ENCODE data around the gene SUN5. TPM values are rescaled to one million over a fixed set of nuclear protein-coding genes. Genes with fewer than 3 reads are reported as not detected.

The SUN5 gene
- total RNA-seq, 4 donors from 2014 or later: not detected

DNA sequence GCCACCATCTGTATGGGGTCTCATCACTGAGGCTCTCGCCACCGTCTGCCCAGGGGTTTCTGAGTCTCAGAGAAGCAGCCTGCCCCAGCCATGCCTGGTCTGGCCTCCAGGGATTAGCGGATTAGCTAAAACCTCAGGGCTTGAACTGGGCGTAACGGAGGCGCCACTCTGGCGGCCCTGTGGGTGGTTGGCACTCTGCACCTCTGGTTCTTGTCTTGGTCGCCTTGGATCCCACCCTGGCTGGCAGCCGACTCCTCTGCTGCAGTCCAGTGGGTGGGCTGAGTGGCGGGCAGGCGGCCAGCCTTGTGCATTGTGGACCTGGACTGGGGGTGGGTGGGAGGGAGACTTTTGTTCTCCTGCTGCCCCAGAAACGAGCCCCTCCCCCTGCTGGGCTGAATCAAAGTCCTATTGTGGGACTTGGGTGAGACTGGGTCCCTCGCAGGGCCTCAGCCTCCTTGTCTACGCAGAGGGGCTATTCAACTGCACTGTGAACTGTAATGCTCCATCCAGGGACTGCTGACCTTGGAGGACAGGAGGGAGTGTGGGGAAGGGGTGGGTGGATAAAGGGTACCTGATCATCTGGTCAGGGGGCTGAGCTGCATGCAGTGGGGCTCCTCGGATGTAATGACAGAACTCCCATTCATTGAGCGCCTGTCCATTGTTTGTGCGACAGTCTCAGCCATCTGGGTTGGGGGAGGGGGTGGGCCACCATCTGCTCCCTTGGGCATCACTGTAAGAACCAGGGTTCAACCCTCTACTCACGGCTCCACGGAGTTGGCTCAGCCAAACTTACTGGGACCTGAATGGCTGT lies 23.9 kb downstream of the SUN5 start:
- TF ChIP-seq POLR2A (IDR thresholded peaks at IDR 0.05): no peak
- TF ChIP-seq, protein P1, sequence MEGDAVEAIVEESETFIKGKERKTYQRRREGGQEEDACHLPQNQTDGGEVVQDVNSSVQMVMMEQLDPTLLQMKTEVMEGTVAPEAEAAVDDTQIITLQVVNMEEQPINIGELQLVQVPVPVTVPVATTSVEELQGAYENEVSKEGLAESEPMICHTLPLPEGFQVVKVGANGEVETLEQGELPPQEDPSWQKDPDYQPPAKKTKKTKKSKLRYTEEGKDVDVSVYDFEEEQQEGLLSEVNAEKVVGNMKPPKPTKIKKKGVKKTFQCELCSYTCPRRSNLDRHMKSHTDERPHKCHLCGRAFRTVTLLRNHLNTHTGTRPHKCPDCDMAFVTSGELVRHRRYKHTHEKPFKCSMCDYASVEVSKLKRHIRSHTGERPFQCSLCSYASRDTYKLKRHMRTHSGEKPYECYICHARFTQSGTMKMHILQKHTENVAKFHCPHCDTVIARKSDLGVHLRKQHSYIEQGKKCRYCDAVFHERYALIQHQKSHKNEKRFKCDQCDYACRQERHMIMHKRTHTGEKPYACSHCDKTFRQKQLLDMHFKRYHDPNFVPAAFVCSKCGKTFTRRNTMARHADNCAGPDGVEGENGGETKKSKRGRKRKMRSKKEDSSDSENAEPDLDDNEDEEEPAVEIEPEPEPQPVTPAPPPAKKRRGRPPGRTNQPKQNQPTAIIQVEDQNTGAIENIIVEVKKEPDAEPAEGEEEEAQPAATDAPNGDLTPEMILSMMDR (IDR thresholded peaks at IDR 0.05): no peak
- intact Hi-C loops (cut with DNase I): no loop called here
- Histone ChIP-seq H3K4me1 (peaks cover 6 to 8% of the 10 kb centered on the region in 2 donors), H3K4me3 (replicated peaks in 1 of 3) (no peak overlapping the region), H3K27me3 (no peaks in the 10 kb centered on the region), H3K27ac (no peak overlapping the region), H3K36me3 (no peaks in the 10 kb centered on the region), H3K9me3 (no peaks in the 10 kb centered on the region)
- WGBS, 2 donors: 78 to 83% methylated on average over 8 to 12 of the region's 19 CpGs
- peak; percentile 90 to 94 for DNase-seq

DNA sequence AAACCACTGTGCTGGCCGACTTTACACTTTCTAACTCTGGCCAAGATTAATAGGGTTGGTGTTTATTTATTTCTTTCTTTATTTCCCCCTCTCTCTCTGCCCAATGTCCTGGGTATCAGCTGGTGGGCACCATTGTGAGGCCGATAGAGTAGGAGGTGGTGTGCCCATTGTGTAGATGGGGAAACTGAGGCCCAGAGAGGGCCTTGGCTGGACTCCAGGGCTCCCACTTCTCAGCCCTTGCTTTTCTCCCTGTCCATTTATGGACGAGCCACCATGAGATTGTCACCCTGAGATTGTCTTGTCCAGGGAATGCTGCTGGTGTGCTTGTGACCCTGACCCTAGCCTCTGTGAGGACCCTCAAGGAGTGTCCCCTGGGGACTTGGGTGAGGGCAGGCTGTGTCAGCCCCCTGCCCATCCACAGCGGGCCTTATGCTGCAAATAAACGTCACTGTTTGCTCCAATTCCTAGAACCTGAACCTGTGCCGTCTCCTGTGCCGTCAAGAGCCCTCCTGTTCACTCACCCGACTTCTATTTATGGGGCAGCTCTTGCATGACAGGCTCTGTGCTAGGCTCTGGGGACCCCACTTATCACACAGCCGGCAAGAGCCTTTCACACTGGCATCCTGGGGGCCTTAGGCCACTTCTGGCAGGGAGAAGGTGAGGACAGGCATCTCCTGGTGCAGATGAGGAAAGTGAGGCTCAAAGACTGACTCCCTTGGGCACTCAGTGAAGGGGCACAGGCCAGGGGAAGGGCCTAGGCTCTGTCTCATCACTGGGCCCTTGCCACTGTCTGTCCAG lies 24.8 kb downstream of the SUN5 start:
- Histone ChIP-seq H3K4me3 (replicated peaks in 1 of 3) (no peak overlapping the region), H3K4me1 (peaks cover 6 to 8% of the 10 kb centered on the region in 2 donors), H3K27ac (peak overlapping the region in 1 of 3 donors; percentile 5), H3K9me3 (no peaks in the 10 kb centered on the region), H3K27me3 (no peaks in the 10 kb centered on the region), H3K36me3 (no peaks in the 10 kb centered on the region)
- 46 to 55% methylated on average over 9 of the region's 9 CpGs for WGBS, 2 donors
- DNase-seq: no peak
- TF ChIP-seq, protein P1 (IDR thresholded peaks at IDR 0.05): no peak
- TF ChIP-seq POLR2A (IDR thresholded peaks at IDR 0.05): no peak
- intact Hi-C loops (cut with DNase I): no loop called here

- peaks cover 6% of the 10 kb centered on the region in 2 donors for H3K4me1 ChIP-seq
- no peaks in the 10 kb centered on the region for H3K9me3 ChIP-seq
- no peak overlapping the region for H3K27ac ChIP-seq
- H3K36me3 ChIP-seq: no peaks in the 10 kb centered on the region
- no peak for DNase-seq
- H3K27me3 ChIP-seq: no peaks in the 10 kb centered on the region
- intact Hi-C loops (cut with DNase I): no loop called here
- no peak overlapping the region for H3K4me3 ChIP-seq (replicated peaks in 1 of 3)
- TF ChIP-seq POLR2A (IDR thresholded peaks at IDR 0.05): no peak
- TF ChIP-seq, protein P1 (IDR thresholded peaks at IDR 0.05): no peak
- 90 to 91% methylated on average over 5 of the region's 7 CpGs for WGBS, 2 donors
These were observed 26.3 kb downstream of the SUN5 start for GRCh38 chr20:32978009-32978335.

DNA sequence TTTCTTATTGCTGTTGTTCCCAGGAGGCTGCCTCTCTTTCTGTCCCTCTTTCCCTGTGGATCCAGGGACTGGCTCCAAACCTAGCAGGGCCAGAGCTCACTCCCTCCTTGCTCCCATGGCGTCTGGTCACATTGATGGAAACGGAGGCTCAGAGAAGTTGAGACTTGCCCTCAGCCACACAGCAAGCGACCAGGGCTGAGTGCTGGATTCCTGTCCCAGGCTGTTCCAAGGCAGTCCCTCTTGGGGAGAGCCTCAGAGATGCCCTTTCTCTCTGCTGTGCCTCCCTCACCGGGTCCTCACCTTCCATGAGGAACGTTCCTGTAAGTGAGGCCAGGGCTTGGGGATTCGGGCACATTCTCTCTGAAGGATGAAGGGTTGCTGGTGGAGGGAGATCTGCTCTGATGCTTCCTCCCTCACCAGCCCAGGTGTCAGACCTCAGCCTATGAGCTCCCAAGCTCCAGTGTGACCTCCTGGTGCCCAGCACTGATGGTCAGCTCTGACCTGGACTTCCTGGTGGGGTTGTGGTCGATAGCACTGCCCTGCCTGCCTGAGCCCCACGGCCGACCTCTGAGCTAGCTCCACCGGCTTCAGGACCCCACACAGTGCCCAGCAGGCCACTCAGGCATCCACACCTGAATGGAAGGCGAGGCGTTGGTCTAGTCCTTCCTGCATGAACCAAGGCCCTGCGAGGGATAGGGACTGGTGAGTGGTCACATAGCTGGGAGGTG lies 26.8 kb downstream of the SUN5 start:
- TF ChIP-seq, protein P1 (IDR thresholded peaks at IDR 0.05): no peak
- no peak for TF ChIP-seq POLR2A (IDR thresholded peaks at IDR 0.05)
- Histone ChIP-seq H3K4me1 (peaks cover under 1% of the 10 kb centered on the region in 2 donors), H3K27ac (no peak overlapping the region), H3K9me3 (no peaks in the 10 kb centered on the region), H3K36me3 (no peaks in the 10 kb centered on the region), H3K27me3 (no peaks in the 10 kb centered on the region), H3K4me3 (replicated peaks in 1 of 3) (no peak overlapping the region)
- intact Hi-C loops (cut with DNase I): no loop called here
- 85 to 87% methylated on average over 4 to 11 of the region's 13 CpGs for WGBS, 2 donors
- no peak for DNase-seq
